Mesendoderm (in vitro differentiated cells): ENCODE measurements around the gene ZRANB3.
A peak's percentile ranks its signal among the peaks of the same experiment; 100 is the strongest.

Experiments
- DNase-seq: peaks from one replicate; pipeline ENCODE4 v3.0.0; 2013
- H2AK5ac ChIP-seq: 2 replicates; pipeline ENCODE4 v1.6.1; 2013; ENCODE audit warnings: low read length, inconsistent platforms
- H2BK120ac ChIP-seq: 2 replicates; pipeline ENCODE4 v1.6.1; 2013; ENCODE audit warnings: low read depth, mild to moderate bottlenecking, low read length, moderate library complexity, mixed read lengths
- H2BK15ac ChIP-seq: replicated peaks from 2 replicates; pipeline ENCODE4 v1.6.1; 2013; ENCODE audit warnings: low read depth, mild to moderate bottlenecking, moderate library complexity
- H2BK5ac ChIP-seq: 2 replicates; pipeline ENCODE4 v1.6.1; 2013; ENCODE audit warnings: low read length, inconsistent platforms
- H3K18ac ChIP-seq: 2 replicates; pipeline ENCODE4 v1.6.1; 2013; ENCODE audit warnings: mild to moderate bottlenecking, low read length, mixed read lengths
- H3K23ac ChIP-seq: one replicate; pipeline ENCODE4 v1.6.1; 2013; ENCODE audit warnings: low read length
- H3K27ac ChIP-seq: 2 replicates; pipeline ENCODE4 v1.5.1; 2013; ENCODE audit warnings: low read depth, mild to moderate bottlenecking, inconsistent platforms, low read length, moderate library complexity
- H3K27me3 ChIP-seq: 2 replicates; pipeline ENCODE4 v1.6.1; 2013; ENCODE audit warnings: low read length, control low read depth, mild to moderate bottlenecking, inconsistent platforms; ENCODE audit not compliant: insufficient read depth, poor library complexity
- H3K36me3 ChIP-seq: 2 replicates; pipeline ENCODE4 v1.6.1; 2013; ENCODE audit warnings: low read length, inconsistent platforms; ENCODE audit not compliant: control insufficient read depth, insufficient read depth
- H3K4ac ChIP-seq: one replicate; pipeline ENCODE4 v1.6.1; 2013; ENCODE audit warnings: low read depth, mild to moderate bottlenecking, low read length, moderate library complexity
- H3K4me1 ChIP-seq: 2 replicates; pipeline ENCODE4 v1.6.1; 2013; ENCODE audit warnings: low read depth, low read length, inconsistent platforms; ENCODE audit not compliant: control insufficient read depth
- H3K4me2 ChIP-seq: 2 replicates; pipeline ENCODE4 v1.6.1; 2013; ENCODE audit warnings: low read length
- H3K4me3 ChIP-seq: 2 replicates; pipeline ENCODE4 v1.5.1; 2013; ENCODE audit warnings: mild to moderate bottlenecking, low read length
- H3K56ac ChIP-seq: one replicate; pipeline ENCODE4 v1.6.1; 2013; ENCODE audit warnings: low read length
- H3K79me1 ChIP-seq: 2 replicates; pipeline ENCODE4 v1.6.1; 2013; ENCODE audit warnings: low read length, inconsistent platforms
- H3K79me2 ChIP-seq: 2 replicates; pipeline ENCODE4 v1.6.1; 2013; ENCODE audit warnings: mild to moderate bottlenecking, low read length; ENCODE audit not compliant: control insufficient read depth, insufficient read depth
- H3K9ac ChIP-seq: 2 replicates; pipeline ENCODE4 v1.6.1; 2013; ENCODE audit warnings: low read length, inconsistent platforms
- H4K5ac ChIP-seq: one replicate; pipeline ENCODE4 v1.6.1; 2013; ENCODE audit warnings: low read length
- H4K8ac ChIP-seq: one replicate; pipeline ENCODE4 v1.6.1; 2013; ENCODE audit warnings: low read depth, mild to moderate bottlenecking, control low read depth, low read length, moderate library complexity
- WGBS: extraction: QIAGEN DNeasy Blood & Tissue Kit; methylation state at CpG from one replicate; pipeline ENCODE4 v1.1.7; 2013; ENCODE audit warnings: low lambda C conversion rate, missing lambda C conversion rate; ENCODE audit not compliant: insufficient coverage; ENCODE audit errors: extremely low coverage; 5-methylcytosine and 5-hydroxymethylcytosine counted together

The ZRANB3 gene

GRCh38 chr2:135248611-135249010 is 282.4 kb downstream of the ZRANB3 start:
- Histone ChIP-seq H3K79me1 (no peaks in the 10 kb centered on the region), H3K23ac (no peak overlapping the region), H2BK120ac (no peak overlapping the region), H3K4me1 (no peaks in the 10 kb centered on the region), H3K79me2 (no peaks in the 10 kb centered on the region), H2BK5ac (no peak overlapping the region), H3K4me2 (no peak overlapping the region), H3K56ac (no peak overlapping the region), H3K4ac (no peak overlapping the region), H2BK15ac (no peak overlapping the region), H4K5ac (no peak overlapping the region), H4K8ac (no peak overlapping the region), H3K18ac (no peak overlapping the region), H3K27me3 (no peaks in the 10 kb centered on the region), H3K4me3 (no peak overlapping the region), H3K36me3 (no peaks in the 10 kb centered on the region), H3K9ac (no peak overlapping the region), H3K27ac (no peak overlapping the region), H2AK5ac (no peak overlapping the region)
- no CpG with 5 or more reads among the region's 5 CpGs for WGBS
- no peak for DNase-seq

GRCh38 chr2:135246711-135247270 is 284.2 kb downstream of the ZRANB3 start:
- H3K4ac ChIP-seq: no peak overlapping the region
- H3K27ac ChIP-seq: no peak overlapping the region
- H3K4me1 ChIP-seq: no peaks in the 10 kb centered on the region
- no peak overlapping the region for H2BK5ac ChIP-seq
- no peaks in the 10 kb centered on the region for H3K36me3 ChIP-seq
- no peak overlapping the region for H3K9ac ChIP-seq
- no peaks in the 10 kb centered on the region for H3K27me3 ChIP-seq
- no peak overlapping the region for H2BK15ac ChIP-seq
- no peaks in the 10 kb centered on the region for H3K79me2 ChIP-seq
- H4K8ac ChIP-seq: no peak overlapping the region
- H3K18ac ChIP-seq: no peak overlapping the region
- WGBS: no CpG with 5 or more reads among the region's 2 CpGs
- no peak overlapping the region for H2BK120ac ChIP-seq
- no peak overlapping the region for H3K23ac ChIP-seq
- H3K56ac ChIP-seq: no peak overlapping the region
- DNase-seq: no peak
- H3K4me3 ChIP-seq: no peak overlapping the region
- H4K5ac ChIP-seq: no peak overlapping the region
- H3K4me2 ChIP-seq: no peak overlapping the region
- no peak overlapping the region for H2AK5ac ChIP-seq
- no peaks in the 10 kb centered on the region for H3K79me1 ChIP-seq

- H3K18ac ChIP-seq: no peak overlapping the region
- H3K79me2 ChIP-seq: no peaks in the 10 kb centered on the region
- no peak overlapping the region for H2AK5ac ChIP-seq
- no peaks in the 10 kb centered on the region for H3K27me3 ChIP-seq
- H3K36me3 ChIP-seq: no peaks in the 10 kb centered on the region
- DNase-seq: peak; percentile 78
- no peak overlapping the region for H2BK15ac ChIP-seq
- no peak overlapping the region for H3K4ac ChIP-seq
- H3K4me3 ChIP-seq: no peak overlapping the region
- no peak overlapping the region for H3K27ac ChIP-seq
- no peaks in the 10 kb centered on the region for H3K79me1 ChIP-seq
- no peak overlapping the region for H3K4me2 ChIP-seq
- no peaks in the 10 kb centered on the region for H3K4me1 ChIP-seq
- no peak overlapping the region for H4K8ac ChIP-seq
- H2BK5ac ChIP-seq: no peak overlapping the region
- H3K56ac ChIP-seq: no peak overlapping the region
- no peak overlapping the region for H3K23ac ChIP-seq
- no peak overlapping the region for H2BK120ac ChIP-seq
- H3K9ac ChIP-seq: no peak overlapping the region
- H4K5ac ChIP-seq: no peak overlapping the region
These were observed 285.9 kb downstream of the ZRANB3 start for GRCh38 chr2:135245071-135245470.

- no peak overlapping the region for H3K56ac ChIP-seq
- H3K79me1 ChIP-seq: no peaks in the 10 kb centered on the region
- no peaks in the 10 kb centered on the region for H3K79me2 ChIP-seq
- H3K27me3 ChIP-seq: no peaks in the 10 kb centered on the region
- H2AK5ac ChIP-seq: no peak overlapping the region
- H3K27ac ChIP-seq: no peak overlapping the region
- no peaks in the 10 kb centered on the region for H3K36me3 ChIP-seq
- H4K5ac ChIP-seq: no peak overlapping the region
- H3K4me1 ChIP-seq: no peaks in the 10 kb centered on the region
- H3K23ac ChIP-seq: no peak overlapping the region
- H2BK120ac ChIP-seq: no peak overlapping the region
- no peak overlapping the region for H3K9ac ChIP-seq
- no CpG with 5 or more reads among the region's 2 CpGs for WGBS
- no peak for DNase-seq
- H3K4ac ChIP-seq: no peak overlapping the region
- H3K4me2 ChIP-seq: no peak overlapping the region
- no peak overlapping the region for H4K8ac ChIP-seq
- H3K4me3 ChIP-seq: no peak overlapping the region
- no peak overlapping the region for H2BK5ac ChIP-seq
- no peak overlapping the region for H3K18ac ChIP-seq
- H2BK15ac ChIP-seq: no peak overlapping the region
These were observed 292.4 kb downstream of the ZRANB3 start for GRCh38 chr2:135238651-135239050.

- Histone ChIP-seq H3K36me3 (no peaks in the 10 kb centered on the region), H2AK5ac (no peak overlapping the region), H3K4me1 (no peaks in the 10 kb centered on the region), H3K56ac (no peak overlapping the region), H3K79me1 (no peaks in the 10 kb centered on the region), H3K4me2 (no peak overlapping the region), H4K5ac (no peak overlapping the region), H3K79me2 (no peaks in the 10 kb centered on the region), H3K23ac (no peak overlapping the region), H2BK120ac (no peak overlapping the region), H2BK15ac (no peak overlapping the region), H2BK5ac (no peak overlapping the region), H3K27me3 (no peaks in the 10 kb centered on the region), H3K9ac (no peak overlapping the region), H3K4me3 (no peak overlapping the region), H3K18ac (no peak overlapping the region), H3K27ac (no peak overlapping the region), H3K4ac (no peak overlapping the region), H4K8ac (no peak overlapping the region)
- DNase-seq: no peak
- WGBS: no CpG with 5 or more reads among the region's 1 CpG
These were observed 300.9 kb downstream of the ZRANB3 start for GRCh38 chr2:135230150-135230549.

GRCh38 chr2:135227386-135227785 is 303.6 kb downstream of the ZRANB3 start:
- no peaks in the 10 kb centered on the region for H3K79me1 ChIP-seq

More at GRCh38 chr2:135227386-135227785, 303.6 kb downstream of the ZRANB3 start:
- H2BK5ac ChIP-seq: no peak overlapping the region
- H3K4me2 ChIP-seq: no peak overlapping the region
- no peaks in the 10 kb centered on the region for H3K36me3 ChIP-seq
- H3K56ac ChIP-seq: no peak overlapping the region
- H3K4me3 ChIP-seq: no peak overlapping the region
- no peak overlapping the region for H3K27ac ChIP-seq
- no peaks in the 10 kb centered on the region for H3K27me3 ChIP-seq
- no peaks in the 10 kb centered on the region for H3K79me2 ChIP-seq
- no peak overlapping the region for H2AK5ac ChIP-seq
- no peak overlapping the region for H4K5ac ChIP-seq
- no peaks in the 10 kb centered on the region for H3K4me1 ChIP-seq
- H2BK15ac ChIP-seq: no peak overlapping the region
- DNase-seq: no peak
- no peak overlapping the region for H3K23ac ChIP-seq
- no peak overlapping the region for H3K9ac ChIP-seq
- no CpG with 5 or more reads among the region's 1 CpG for WGBS
- H3K18ac ChIP-seq: no peak overlapping the region
- no peak overlapping the region for H4K8ac ChIP-seq
- H2BK120ac ChIP-seq: no peak overlapping the region
- no peak overlapping the region for H3K4ac ChIP-seq
